Calu3 (cell line): ENCODE results near the gene FAM240B. TPM values are rescaled to one million over a fixed set of nuclear protein-coding genes. Genes with fewer than 3 reads are reported as not detected.

Experiments used
- BruUV-seq: library from RNA; stranded (reverse); fragments of 400-500 nt; replicated peaks from 2 replicates; lab custom pipeline; 2021; lab: Mats Ljungman, UMichigan
- CTCF ChIA-PET: fragments of 300-600 bp; sonication (Branson Sonifier 250); formaldehyde crosslinking; loops from one replicate; lab custom pipeline; 2022; ENCODE audit warnings: antibody characterized with exemption; lab: Charles Lee
- DNase-seq: peaks from one replicate; pipeline ENCODE4 v3.0.0; 2022
- H3K27ac Mint-ChIP-seq: one replicate; pipeline ENCODE4 v1.8.0; 2022; ENCODE audit warnings: mixed read lengths; ENCODE audit not compliant: unreplicated experiment
- H3K27me3 Mint-ChIP-seq: one replicate; pipeline ENCODE4 v1.8.0; 2022; ENCODE audit warnings: mixed read lengths; ENCODE audit not compliant: unreplicated experiment
- H3K36me3 Mint-ChIP-seq: one replicate; pipeline ENCODE4 v1.8.0; 2022; ENCODE audit warnings: mild to moderate bottlenecking, moderate library complexity, mixed read lengths; ENCODE audit not compliant: insufficient read depth, unreplicated experiment
- H3K4me1 Mint-ChIP-seq: one replicate; pipeline ENCODE4 v1.8.0; 2022; ENCODE audit warnings: mild to moderate bottlenecking, low read depth, mixed read lengths; ENCODE audit not compliant: unreplicated experiment
- H3K4me3 Mint-ChIP-seq: one replicate; pipeline ENCODE4 v1.8.0; 2022; ENCODE audit warnings: mild to moderate bottlenecking, low read depth, moderate library complexity, mixed read lengths; ENCODE audit not compliant: unreplicated experiment
- H3K9me3 Mint-ChIP-seq: one replicate; pipeline ENCODE4 v1.8.0; 2022; ENCODE audit warnings: low read depth, mixed read lengths; ENCODE audit not compliant: unreplicated experiment
- CTCF ChIP-seq: fragments of 200-600 bp; IDR thresholded peaks from one replicate; pipeline ENCODE4 v1.8.0; 2022; ENCODE audit warnings: antibody characterized with exemption; ENCODE audit not compliant: unreplicated experiment
- intact Hi-C: fragments of 100-400 bp; cut with micrococcal nuclease; formaldehyde crosslinking; loops from one replicate; pipeline ENCODE4 v1.10.0; 2022; ENCODE audit not compliant: unreplicated experiment
- total RNA-seq: library from RNA; stranded (reverse); gene quantifications from 2 replicates; pipeline ENCODE4 v1.2.3, GENCODE V29; 2022

Gene FAM240B
- total RNA-seq, 1 experiment from 2014 or later = not detected

GRCh38 chr9:38659538-38659937 lies 60.4 kb downstream of the FAM240B start:
- intact Hi-C loops = no loop called here
- CTCF ChIA-PET = no interaction called here
- TF ChIP-seq CTCF = no peak
- Mint-ChIP-seq H3K27ac (no peak overlapping the region), H3K4me3 (no peak overlapping the region), H3K9me3 (no peaks in the 10 kb centered on the region), H3K27me3 (no peaks in the 10 kb centered on the region), H3K4me1 (no peaks in the 10 kb centered on the region), H3K36me3 (no peaks in the 10 kb centered on the region)
- DNase-seq = no peak
- no TSS peak for BruUV-seq

- Mint-ChIP-seq H3K4me3 (no peak overlapping the region), H3K4me1 (no peaks in the 10 kb centered on the region), H3K27ac (no peak overlapping the region), H3K36me3 (no peaks in the 10 kb centered on the region), H3K9me3 (no peaks in the 10 kb centered on the region), H3K27me3 (no peaks in the 10 kb centered on the region)
- no TSS peak for BruUV-seq
- intact Hi-C loops = no loop called here
- TF ChIP-seq CTCF = no peak
- no peak for DNase-seq
- CTCF ChIA-PET = no interaction called here
These were observed 63.0 kb downstream of the FAM240B start for GRCh38 chr9:38656896-38657295.

GRCh38 chr9:38652486-38652885 lies 67.4 kb downstream of the FAM240B start:
- no TSS peak for BruUV-seq
- no peak overlapping the region for H3K27ac Mint-ChIP-seq

GRCh38 chr9:38652044-38652443 lies 67.9 kb downstream of the FAM240B start:
- no TSS peak for BruUV-seq
- Mint-ChIP-seq H3K27ac (no peak overlapping the region), H3K4me3 (no peak overlapping the region), H3K27me3 (no peaks in the 10 kb centered on the region), H3K9me3 (no peaks in the 10 kb centered on the region), H3K36me3 (no peaks in the 10 kb centered on the region), H3K4me1 (no peaks in the 10 kb centered on the region)
- CTCF ChIA-PET = no interaction called here
- intact Hi-C loops = no loop called here
- no peak for TF ChIP-seq CTCF
- DNase-seq = no peak

More at GRCh38 chr9:38652486-38652885, 67.4 kb downstream of the FAM240B start:
- DNase-seq = no peak
- Mint-ChIP-seq H3K4me1 (no peaks in the 10 kb centered on the region), H3K4me3 (no peak overlapping the region), H3K27me3 (no peaks in the 10 kb centered on the region), H3K36me3 (no peaks in the 10 kb centered on the region), H3K9me3 (no peaks in the 10 kb centered on the region)
- CTCF ChIA-PET = no interaction called here
- intact Hi-C loops = no loop called here
- TF ChIP-seq CTCF = no peak
